Activated CD8-positive, alpha-beta memory T cell treated with anti-CD3 and anti-CD28 coated beads, Interleukin-2, amount 50 U/mL, for 24 hours (primary cell): ENCODE results near the gene ARHGAP18.

Experiments
- DNase-seq: peaks from one replicate; pipeline ENCODE4 v3.0.0-alpha.2; 2020; ENCODE audit errors: extremely low read depth

Gene ARHGAP18

GRCh38 chr6:129692467-129692866 lies 17.5 kb downstream of the ARHGAP18 start:
- DNase-seq: no peak

- no peak for DNase-seq
Observed at GRCh38 chr6:129691709-129692108, 18.3 kb downstream of the ARHGAP18 start.

GRCh38 chr6:129691043-129691640 lies 18.8 kb downstream of the ARHGAP18 start:
- no peak for DNase-seq

- DNase-seq: no peak
Observed at GRCh38 chr6:129686941-129687627, 22.9 kb downstream of the ARHGAP18 start.

- DNase-seq: no peak
Observed at GRCh38 chr6:129685662-129686031, 24.3 kb downstream of the ARHGAP18 start.

- DNase-seq: no peak
Observed at GRCh38 chr6:129684903-129685661, 24.9 kb downstream of the ARHGAP18 start.

- no peak for DNase-seq
Observed at GRCh38 chr6:129684323-129684884, 25.6 kb downstream of the ARHGAP18 start.

GRCh38 chr6:129683601-129684322 lies 26.2 kb downstream of the ARHGAP18 start:
- peak; percentile 34 for DNase-seq

GRCh38 chr6:129681913-129682205 lies 28.1 kb downstream of the ARHGAP18 start:
- DNase-seq: no peak

GRCh38 chr6:129680633-129681032 lies 29.3 kb downstream of the ARHGAP18 start:
- DNase-seq: no peak

- no peak for DNase-seq
Observed at GRCh38 chr6:129679758-129680157, 30.2 kb downstream of the ARHGAP18 start.

GRCh38 chr6:129679275-129679674 lies 30.7 kb downstream of the ARHGAP18 start:
- no peak for DNase-seq

GRCh38 chr6:129678463-129678862 lies 31.5 kb downstream of the ARHGAP18 start:
- DNase-seq: no peak

- no peak for DNase-seq
Observed at GRCh38 chr6:129677620-129678325, 32.2 kb downstream of the ARHGAP18 start.

GRCh38 chr6:129675669-129676472 lies 34.1 kb downstream of the ARHGAP18 start:
- DNase-seq: no peak

GRCh38 chr6:129673748-129674147 lies 36.2 kb downstream of the ARHGAP18 start:
- DNase-seq: no peak

- DNase-seq: no peak
Observed at GRCh38 chr6:129672881-129673631, 36.9 kb downstream of the ARHGAP18 start.

GRCh38 chr6:129672341-129672682 lies 37.7 kb downstream of the ARHGAP18 start:
- DNase-seq: no peak

GRCh38 chr6:129671442-129672340 lies 38.3 kb downstream of the ARHGAP18 start:
- DNase-seq: no peak
